WI38 (cell line): ENCODE results near the gene BRSK1.

ENCODE experiments used
- H3K4me3 ChIP-seq: 2 replicates; pipeline ENCODE4 v1.5.1; 2011; ENCODE audit warnings: low read depth, mild to moderate bottlenecking, control low read depth, low read length
- TF ChIP-seq, protein P1 (sequence below): IDR thresholded peaks from 2 replicates; pipeline ENCODE4 v1.5.1; 2012; ENCODE audit warnings: low read depth, mild to moderate bottlenecking, control low read depth, low read length

Gene BRSK1

DNA sequence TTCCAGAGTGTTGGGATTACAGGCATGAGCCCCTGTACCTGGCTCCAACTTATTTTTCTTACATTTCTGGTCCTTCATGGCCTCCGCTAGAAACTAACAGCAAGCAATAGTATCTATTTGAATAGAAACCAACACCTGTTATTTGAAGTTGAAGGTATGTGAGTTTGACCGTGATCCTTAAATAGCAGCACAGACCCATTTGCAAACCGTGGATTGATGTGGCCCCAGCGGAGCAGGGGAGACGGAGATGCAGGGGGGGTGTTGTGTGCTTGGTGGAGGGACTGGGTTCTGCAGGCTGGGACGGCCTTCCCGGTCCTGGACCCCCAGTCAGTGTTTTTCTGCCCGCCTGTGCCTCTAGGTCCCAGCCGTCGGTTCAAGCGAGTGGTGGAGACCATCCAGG lies 24.5 kb downstream of the BRSK1 start:
- H3K4me3 ChIP-seq: no peak overlapping the region
- TF ChIP-seq, protein P1, sequence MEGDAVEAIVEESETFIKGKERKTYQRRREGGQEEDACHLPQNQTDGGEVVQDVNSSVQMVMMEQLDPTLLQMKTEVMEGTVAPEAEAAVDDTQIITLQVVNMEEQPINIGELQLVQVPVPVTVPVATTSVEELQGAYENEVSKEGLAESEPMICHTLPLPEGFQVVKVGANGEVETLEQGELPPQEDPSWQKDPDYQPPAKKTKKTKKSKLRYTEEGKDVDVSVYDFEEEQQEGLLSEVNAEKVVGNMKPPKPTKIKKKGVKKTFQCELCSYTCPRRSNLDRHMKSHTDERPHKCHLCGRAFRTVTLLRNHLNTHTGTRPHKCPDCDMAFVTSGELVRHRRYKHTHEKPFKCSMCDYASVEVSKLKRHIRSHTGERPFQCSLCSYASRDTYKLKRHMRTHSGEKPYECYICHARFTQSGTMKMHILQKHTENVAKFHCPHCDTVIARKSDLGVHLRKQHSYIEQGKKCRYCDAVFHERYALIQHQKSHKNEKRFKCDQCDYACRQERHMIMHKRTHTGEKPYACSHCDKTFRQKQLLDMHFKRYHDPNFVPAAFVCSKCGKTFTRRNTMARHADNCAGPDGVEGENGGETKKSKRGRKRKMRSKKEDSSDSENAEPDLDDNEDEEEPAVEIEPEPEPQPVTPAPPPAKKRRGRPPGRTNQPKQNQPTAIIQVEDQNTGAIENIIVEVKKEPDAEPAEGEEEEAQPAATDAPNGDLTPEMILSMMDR: no peak

DNA sequence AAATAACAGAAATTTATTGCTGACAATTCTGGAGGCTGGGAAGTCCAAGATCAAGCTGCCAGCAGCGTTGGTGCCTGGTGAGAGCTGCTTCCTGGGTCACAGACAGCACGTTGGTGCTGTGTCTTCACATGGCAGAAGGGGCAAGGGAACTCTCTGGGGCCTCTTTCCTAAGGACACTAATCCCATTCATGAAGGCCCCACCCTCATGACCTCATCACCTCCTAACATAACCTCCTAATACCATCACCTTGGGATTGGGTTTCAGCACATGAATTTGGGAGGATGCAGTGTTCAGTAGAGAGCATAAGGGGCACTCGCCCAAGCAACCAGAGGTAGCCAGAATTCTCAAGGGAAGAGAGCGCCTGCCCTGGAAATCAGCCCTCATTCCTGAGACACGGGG lies 25.7 kb downstream of the BRSK1 start:
- H3K4me3 ChIP-seq: no peak overlapping the region
- TF ChIP-seq, protein P1: no peak

DNA sequence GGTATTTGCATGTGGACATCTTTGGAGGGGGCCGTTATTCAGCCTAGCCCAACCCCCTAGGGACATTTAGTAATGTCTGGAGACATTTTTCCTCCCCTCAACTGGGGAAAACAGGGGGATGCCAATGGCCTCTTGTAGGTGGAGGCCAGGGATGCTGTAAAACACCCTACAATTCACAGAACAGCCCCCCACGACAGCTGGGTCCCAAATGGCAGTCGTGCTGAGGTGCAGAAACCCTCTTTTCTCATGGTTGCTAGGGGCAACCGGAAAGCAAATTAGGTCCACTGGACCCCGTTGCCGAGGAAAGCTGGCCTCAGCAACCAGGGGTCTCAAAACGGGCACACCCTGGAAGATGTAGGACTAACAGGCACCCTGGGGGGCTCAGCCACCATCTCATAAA lies 26.7 kb downstream of the BRSK1 start:
- TF ChIP-seq, protein P1: no peak
- H3K4me3 ChIP-seq: no peak overlapping the region

DNA sequence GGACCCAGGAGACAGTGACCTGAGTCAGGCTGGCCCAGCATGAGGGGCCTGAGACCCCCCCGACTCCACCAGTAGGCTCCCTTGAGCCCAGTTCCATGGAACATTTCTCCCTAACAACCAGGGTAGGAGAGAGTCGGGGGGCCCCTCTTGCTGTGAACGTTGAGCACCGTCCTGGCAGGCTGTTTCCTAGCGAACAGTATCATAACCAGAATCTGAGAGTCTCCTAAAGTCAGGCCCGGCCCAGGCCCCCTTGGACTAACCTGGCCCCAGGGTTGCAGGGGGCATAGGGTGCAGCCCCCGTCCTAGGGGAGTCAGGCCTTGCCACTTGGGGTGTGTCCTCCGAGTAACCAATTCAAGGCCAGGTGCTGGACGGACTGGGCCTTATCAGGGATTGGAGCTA lies 27.6 kb downstream of the BRSK1 start:
- TF ChIP-seq, protein P1: no peak
- H3K4me3 ChIP-seq: no peak overlapping the region

DNA sequence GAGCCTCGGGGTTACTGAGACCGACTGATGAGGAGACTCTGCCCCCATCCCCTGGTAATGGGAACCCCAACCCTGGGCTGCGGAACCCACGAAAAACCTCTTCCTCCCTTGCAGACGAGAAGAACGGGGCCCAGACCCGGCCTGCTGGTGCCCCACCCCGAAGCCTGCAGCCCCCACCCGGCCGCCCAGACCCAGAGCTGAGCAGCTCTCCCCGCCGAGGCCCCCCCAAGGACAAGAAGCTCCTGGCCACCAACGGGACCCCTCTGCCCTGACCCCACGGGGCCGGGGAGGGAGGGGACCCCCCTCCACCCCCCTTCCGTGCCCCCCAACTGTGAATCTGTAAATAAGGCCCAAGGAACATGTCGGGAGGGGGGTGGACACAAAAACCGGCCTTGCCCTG lies 28.0 kb downstream of the BRSK1 start:
- TF ChIP-seq, protein P1: no peak
- no peak overlapping the region for H3K4me3 ChIP-seq

DNA sequence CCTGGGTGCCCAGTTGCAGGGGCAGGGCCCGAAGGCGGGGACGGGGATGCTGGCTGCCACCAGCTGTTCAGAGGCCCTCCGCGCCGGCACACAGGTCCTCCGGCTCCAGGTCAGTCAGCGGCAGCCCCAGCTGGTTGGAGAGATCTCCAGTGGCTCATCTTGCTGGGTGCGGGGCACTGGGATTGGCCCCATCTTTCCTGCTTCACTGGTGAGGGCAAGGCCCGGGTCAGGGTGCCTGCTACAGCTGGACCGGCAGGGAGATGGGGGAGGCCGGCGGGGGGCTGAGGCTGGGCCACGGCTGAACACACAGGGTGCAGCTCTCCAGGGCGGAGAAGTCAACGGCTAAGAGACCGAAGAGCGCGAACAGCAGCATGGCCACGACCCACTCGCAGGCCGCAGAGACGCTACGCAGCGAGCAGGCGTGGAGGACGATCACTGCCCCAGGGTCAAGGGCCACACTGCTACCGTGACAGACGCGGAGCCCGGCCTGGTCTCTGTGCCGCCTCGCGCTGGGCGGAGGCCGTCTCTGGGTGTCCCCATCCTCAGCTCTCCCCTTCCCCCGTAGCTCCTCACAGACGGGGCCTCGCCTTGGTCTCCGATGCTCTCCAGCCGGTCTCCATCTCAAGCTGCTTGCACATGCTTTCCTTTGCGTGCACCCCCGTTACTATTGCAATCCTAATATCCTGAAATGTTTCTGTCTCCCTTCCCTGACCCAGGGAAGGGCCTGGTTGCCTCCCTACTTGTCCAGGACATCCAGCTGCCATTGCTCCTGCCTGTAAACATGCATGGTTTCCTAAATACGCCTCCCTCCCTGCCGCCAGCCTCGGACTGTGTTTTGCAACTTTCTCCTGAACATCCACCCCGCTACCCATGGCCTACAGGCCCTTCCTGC lies 29.1 kb downstream of the BRSK1 start:
- no peak overlapping the region for H3K4me3 ChIP-seq
- TF ChIP-seq, protein P1: no peak

DNA sequence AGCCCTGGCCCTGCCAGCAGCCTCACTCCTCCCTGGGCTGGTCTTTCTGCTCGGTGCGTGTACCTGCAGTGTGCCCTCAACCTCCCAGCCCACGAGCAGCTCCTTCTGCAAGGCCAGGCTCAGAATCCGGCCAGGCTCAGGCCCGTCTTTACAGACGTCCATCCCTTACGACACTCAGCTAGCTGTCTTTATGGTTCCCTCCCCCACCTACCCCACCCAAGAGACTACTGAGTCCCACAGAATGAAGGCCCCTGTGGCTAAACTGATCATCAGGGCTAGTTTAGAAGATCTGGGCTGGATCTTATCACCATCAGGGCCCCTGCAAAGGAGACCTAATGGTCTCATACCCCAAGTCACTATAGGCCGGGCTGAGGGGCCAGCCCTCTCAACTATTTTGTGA lies 30.6 kb downstream of the BRSK1 start:
- no peak overlapping the region for H3K4me3 ChIP-seq
- TF ChIP-seq, protein P1: no peak
